ENCODE results near the gene LITAF. TPM values are rescaled to one million over a fixed set of nuclear protein-coding genes. Genes with fewer than 3 reads are reported as not detected.

Gene LITAF
- total RNA-seq, 1 experiment from 2014 or later: 84.2 TPM

DNA sequence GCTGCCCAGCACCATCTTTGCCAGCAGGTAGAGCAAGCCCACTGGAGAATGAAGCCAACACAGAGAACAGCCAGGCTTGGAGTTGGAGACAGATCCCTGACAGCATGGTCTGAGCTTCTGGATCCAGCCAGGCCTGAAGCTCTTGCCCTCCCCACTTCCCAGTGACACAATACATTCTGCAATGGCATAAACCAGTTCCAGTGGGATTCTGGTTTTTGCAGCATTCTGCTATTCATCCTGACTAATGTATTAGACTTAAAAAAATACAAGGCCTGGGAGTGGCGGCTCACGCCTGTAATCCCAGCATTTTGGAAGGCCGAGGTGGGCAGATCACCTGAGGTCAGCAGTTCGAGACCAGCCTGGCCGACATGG, 40.6 kb upstream of the LITAF start:
- Histone ChIP-seq H3K4me3 (replicated peaks in 1 of 2; ENCODE audit: low read depth in 1 of 2, low read length in 2 of 2) (no peak overlapping the region), H3K4me2 (ENCODE audit: low read length) (peak overlapping the region; percentile 68), H3K9me3 (ENCODE audit: control insufficient read depth in 1 of 2, insufficient read depth in 1 of 2, low read depth in 1 of 2, low read length in 2 of 2) (no peaks in the 10 kb centered on the region), H3K9me2 (ENCODE audit: insufficient read depth) (no peaks in the 10 kb centered on the region), H4K20me1 (ENCODE audit: insufficient read depth) (no peaks in the 10 kb centered on the region), H3K9ac (ENCODE audit: low read length) (no peak overlapping the region), H3K27me3 (ENCODE audit: insufficient read depth, low read length) (no peaks in the 10 kb centered on the region), H3K27ac (ENCODE audit: low read depth, low read length) (peak overlapping the region; percentile 34), H3K36me3 (ENCODE audit: control insufficient read depth in 1 of 2, insufficient read depth in 2 of 2, low read length in 2 of 2) (no peaks in the 10 kb centered on the region), H3K4me1 (ENCODE audit: control insufficient read depth in 1 of 2, insufficient read depth in 2 of 2, low read length in 2 of 2) (peaks cover 19 to 43% of the 10 kb centered on the region in 2 experiments), H3K79me2 (ENCODE audit: insufficient read depth, low read length) (no peaks in the 10 kb centered on the region), H2AFZ (ENCODE audit: low read depth, low read length, poor library complexity, severe bottlenecking) (peak overlapping the region; percentile 35)
- intact Hi-C loops (cut with micrococcal nuclease): no loop called here
- TF ChIP-seq JUND (IDR thresholded peaks at IDR 0.05): no peak
- no peak for TF ChIP-seq SRF (IDR thresholded peaks at IDR 0.05; ENCODE audit: low read depth)
- no peak for TF ChIP-seq ZNF274 (IDR thresholded peaks at IDR 0.05; ENCODE audit: low read depth, low read length)
- no peak for TF ChIP-seq POLR2AphosphoS5 (IDR thresholded peaks at IDR 0.05; ENCODE audit: low read depth, low read length)
- no peak for TF ChIP-seq YY1 (IDR thresholded peaks at IDR 0.05; ENCODE audit: extremely low read depth, insufficient replicate concordance, low read depth, low read length)
- TF ChIP-seq, protein P1, sequence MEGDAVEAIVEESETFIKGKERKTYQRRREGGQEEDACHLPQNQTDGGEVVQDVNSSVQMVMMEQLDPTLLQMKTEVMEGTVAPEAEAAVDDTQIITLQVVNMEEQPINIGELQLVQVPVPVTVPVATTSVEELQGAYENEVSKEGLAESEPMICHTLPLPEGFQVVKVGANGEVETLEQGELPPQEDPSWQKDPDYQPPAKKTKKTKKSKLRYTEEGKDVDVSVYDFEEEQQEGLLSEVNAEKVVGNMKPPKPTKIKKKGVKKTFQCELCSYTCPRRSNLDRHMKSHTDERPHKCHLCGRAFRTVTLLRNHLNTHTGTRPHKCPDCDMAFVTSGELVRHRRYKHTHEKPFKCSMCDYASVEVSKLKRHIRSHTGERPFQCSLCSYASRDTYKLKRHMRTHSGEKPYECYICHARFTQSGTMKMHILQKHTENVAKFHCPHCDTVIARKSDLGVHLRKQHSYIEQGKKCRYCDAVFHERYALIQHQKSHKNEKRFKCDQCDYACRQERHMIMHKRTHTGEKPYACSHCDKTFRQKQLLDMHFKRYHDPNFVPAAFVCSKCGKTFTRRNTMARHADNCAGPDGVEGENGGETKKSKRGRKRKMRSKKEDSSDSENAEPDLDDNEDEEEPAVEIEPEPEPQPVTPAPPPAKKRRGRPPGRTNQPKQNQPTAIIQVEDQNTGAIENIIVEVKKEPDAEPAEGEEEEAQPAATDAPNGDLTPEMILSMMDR (IDR thresholded peaks at IDR 0.05 in 2 of 3, conservative IDR thresholded peaks at IDR 0.05 in 1 of 3; ENCODE audit: borderline replicate concordance in 1 of 3, insufficient read depth in 1 of 3, low read depth in 2 of 3, low read length in 2 of 3): no peak
- no peak for TF ChIP-seq EZH2 (IDR thresholded peaks at IDR 0.05)
- DNase-seq (ENCODE audit: low read depth, low spot score) (no peak), ATAC-seq (no peak)
- ChIA-PET POLR2A (interaction anchor here (0.8 to 1.2 kb wide), 3 partner anchors 8 to 115 kb away, joined by 3 to 5 read pairs (median 4); partner anchors contain the start of gene TXNDC11), CTCF (interaction anchor here (1.2 kb wide), 1 partner anchor 15 kb away, joined by 4 read pairs; no protein-coding TSS in a partner anchor), RAD21 (ENCODE audit: low non-redundant PET in 1 of 2, low total read pairs in 2 of 2, uncharacterized antibody in 2 of 2, unreplicated experiment in 2 of 2) (no interaction called here)
- TSS peak; percentile 84 for BruUV-seq (replicated peaks)

Measured in HCT116 (cell line).